ENCODE results near the gene AGMAT.

DNA sequence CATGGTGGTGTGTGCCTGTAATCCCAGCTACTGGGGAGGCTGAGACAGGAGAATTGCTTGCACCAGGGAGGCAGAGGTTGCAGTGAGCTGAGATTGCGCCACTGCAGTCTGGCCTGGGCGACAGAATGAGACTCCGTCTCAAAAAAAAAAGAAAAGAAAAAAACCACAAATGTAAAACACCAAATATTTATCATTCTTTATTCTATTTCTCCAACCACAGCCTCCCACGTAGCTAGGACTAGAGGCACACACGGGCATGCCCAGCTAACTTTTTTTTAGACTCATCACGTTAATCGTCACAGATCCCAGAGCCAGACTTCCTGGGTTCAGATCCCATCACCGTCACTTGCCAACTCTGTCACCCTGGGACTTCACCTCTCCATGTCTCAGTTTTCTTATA is 44.7 kb downstream of the AGMAT start:
- no peak for TF ChIP-seq POLR2A (IDR thresholded peaks at IDR 0.05)
- TF ChIP-seq, protein P1, sequence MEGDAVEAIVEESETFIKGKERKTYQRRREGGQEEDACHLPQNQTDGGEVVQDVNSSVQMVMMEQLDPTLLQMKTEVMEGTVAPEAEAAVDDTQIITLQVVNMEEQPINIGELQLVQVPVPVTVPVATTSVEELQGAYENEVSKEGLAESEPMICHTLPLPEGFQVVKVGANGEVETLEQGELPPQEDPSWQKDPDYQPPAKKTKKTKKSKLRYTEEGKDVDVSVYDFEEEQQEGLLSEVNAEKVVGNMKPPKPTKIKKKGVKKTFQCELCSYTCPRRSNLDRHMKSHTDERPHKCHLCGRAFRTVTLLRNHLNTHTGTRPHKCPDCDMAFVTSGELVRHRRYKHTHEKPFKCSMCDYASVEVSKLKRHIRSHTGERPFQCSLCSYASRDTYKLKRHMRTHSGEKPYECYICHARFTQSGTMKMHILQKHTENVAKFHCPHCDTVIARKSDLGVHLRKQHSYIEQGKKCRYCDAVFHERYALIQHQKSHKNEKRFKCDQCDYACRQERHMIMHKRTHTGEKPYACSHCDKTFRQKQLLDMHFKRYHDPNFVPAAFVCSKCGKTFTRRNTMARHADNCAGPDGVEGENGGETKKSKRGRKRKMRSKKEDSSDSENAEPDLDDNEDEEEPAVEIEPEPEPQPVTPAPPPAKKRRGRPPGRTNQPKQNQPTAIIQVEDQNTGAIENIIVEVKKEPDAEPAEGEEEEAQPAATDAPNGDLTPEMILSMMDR (IDR thresholded peaks at IDR 0.05) = no peak
- TF ChIP-seq POLR2AphosphoS5 (IDR thresholded peaks at IDR 0.05) = no peak

All from prostate gland (tissue), 2 donors.